Spleen (tissue), 11 donors: ENCODE data around the gene DTNBP1. TPM values are rescaled to one million over a fixed set of nuclear protein-coding genes. Genes with fewer than 3 reads are reported as not detected.
A peak's percentile ranks its signal among the peaks of the same experiment; 100 is the strongest.

ENCODE experiments used
- DNase-seq: peaks from one replicate; pipeline ENCODE4 v3.0.0-alpha.2; 2020
- H3K27ac ChIP-seq, 8 donors: fragments of 200-600 bp; sonication (generic) in 7 of 8; 1 replicate in 4 of 8; 2 replicates in 4 of 8; pipeline versions ENCODE4 v1.5.0 to v1.8.0; 2016 to 2021; ENCODE audit warnings: inconsistent platforms in 4 of 8, mild to moderate bottlenecking in 4 of 8, moderate library complexity in 1 of 8
- H3K27me3 ChIP-seq, 7 donors: fragments of 200-600 bp; sonication (generic) in 6 of 7; replicated peaks in 1 of 7; 1 replicate in 4 of 7; 2 replicates in 3 of 7; pipeline versions ENCODE4 v1.5.0 to v1.8.0; 2016 to 2021; ENCODE audit warnings: inconsistent platforms in 3 of 7, mild to moderate bottlenecking in 1 of 7
- H3K36me3 ChIP-seq, 6 donors: fragments of 200-600 bp; sonication (generic) in 5 of 6; 1 replicate in 4 of 6; 2 replicates in 2 of 6; pipeline versions ENCODE4 v1.5.0 to v1.8.0; 2016 to 2021; ENCODE audit warnings: inconsistent platforms in 2 of 6
- H3K4me1 ChIP-seq, 6 donors: fragments of 200-600 bp; sonication (generic) in 5 of 6; 1 replicate in 3 of 6; 2 replicates in 3 of 6; pipeline versions ENCODE4 v1.5.0 to v1.8.0; 2016 to 2021; ENCODE audit warnings: inconsistent platforms in 3 of 6
- H3K4me3 ChIP-seq, 8 donors: fragments of 200-600 bp; sonication (generic) in 7 of 8; 1 replicate in 4 of 8; 2 replicates in 4 of 8; pipeline versions ENCODE4 v1.5.0 to v1.8.0; 2016 to 2021; ENCODE audit warnings: inconsistent platforms in 4 of 8, mild to moderate bottlenecking in 4 of 8, moderate library complexity in 2 of 8
- H3K9me3 ChIP-seq, 8 donors: fragments of 200-600 bp; sonication (generic) in 7 of 8; 1 replicate in 4 of 8; 2 replicates in 4 of 8; pipeline versions ENCODE4 v1.5.0 to v1.8.0; 2016 to 2021; ENCODE audit warnings: inconsistent platforms in 4 of 8
- CTCF ChIP-seq, 11 experiments: fragments of 200-600 bp in 7 of 11; fragments of 450-650 bp in 4 of 11; sonication (generic) in 4 of 11; IDR thresholded peaks in 8 of 11; conservative IDR thresholded peaks in 3 of 11; 1 replicate in 7 of 11; 2 replicates in 4 of 11; pipeline versions ENCODE4 v1.4.0 to v1.8.0; 2016 to 2021; ENCODE audit warnings: antibody characterized with exemption in 11 of 11, inconsistent platforms in 4 of 11, mild to moderate bottlenecking in 1 of 11
- POLR2A ChIP-seq, 3 donors: fragments of 450-650 bp; IDR thresholded peaks; one replicate each; pipeline ENCODE4 v1.5.1; 2017; ENCODE audit warnings: antibody characterized with exemption in 3 of 3, mild to moderate bottlenecking in 1 of 3
- POLR2AphosphoS5 ChIP-seq, 3 donors: sonication (generic); formaldehyde crosslinking; IDR thresholded peaks; one replicate each; pipeline ENCODE4 v1.5.1; 2017; ENCODE audit warnings: antibody characterized with exemption in 3 of 3
- WGBS, 5 donors: extraction: QIAGEN DNeasy Blood & Tissue Kit in 3 of 5; methylation state at CpG; one replicate each; pipeline versions ENCODE4 v1.1.5 to v1.1.7; 2013 to 2018; 5-methylcytosine and 5-hydroxymethylcytosine counted together
- intact Hi-C: fragments of 100-400 bp; cut with DNase I; formaldehyde crosslinking; loops from one replicate; pipeline ENCODE4 v1.15.0; 2023; ENCODE audit warnings: low total_unique reads
- polyA plus RNA-seq, 3 donors: library from polyadenylated mRNA; stranded (reverse); fragments of 200-250 nt; gene quantifications; one replicate each; pipeline ENCODE4 v1.2.1, GENCODE V29; 2013
- total RNA-seq, 7 donors: library from RNA; depleted of rRNA in 3 of 7; stranded (reverse); fragments of >200 nt in 3 of 7; fragmentation: NEBNext Ultra II Directional in 4 of 7; extraction: Animal tissue kit (Norgen Biotek cat#: 25700) in 4 of 7; gene quantifications; one replicate each; pipeline versions ENCODE4 v1.1.0 to v1.2.1, GENCODE V29; 2016 to 2021
- donor health status: healthy with polysubstance abuse.
- donor health status: DM: no; HTN: no; CAD: no; lungs with moderate emphysema.
- donor health status: DM: no; HTN: no; CAD: no.
- donor health status: Bipolar disorder and iron deficiency.
- donor health status: healthy.
- donor health status: DM: no; HTN: no; CAD: no.
- donor health status: DM: yes; HTN: yes; CAD: no.

DTNBP1 gene
- total and polyA plus RNA-seq, 10 donors: 14.2 to 42.2 (median 32.3) TPM

GRCh38 chr6:15615802-15616201 lies 47.0 kb downstream of the DTNBP1 start:
- no peak for TF ChIP-seq POLR2A (IDR thresholded peaks at IDR 0.05)
- no peak for TF ChIP-seq POLR2AphosphoS5 (IDR thresholded peaks at IDR 0.05)
- no peak for TF ChIP-seq CTCF (IDR thresholded peaks at IDR 0.05 in 8 of 11, conservative IDR thresholded peaks at IDR 0.05 in 3 of 11)
- H3K36me3 ChIP-seq: peaks cover 0 to 31% (median 6%) of the 10 kb centered on the region in 6 donors
- 90 to 95% (median 92%) methylated on average over 2 of the region's 2 CpGs for WGBS, 5 donors
- H3K4me3 ChIP-seq: no peak overlapping the region
- H3K27ac ChIP-seq: peak overlapping the region in 1 of 8 donors; percentile 28
- no peak for DNase-seq
- peaks cover 0 to 69% (median 16%) of the 10 kb centered on the region in 6 donors for H3K4me1 ChIP-seq
- intact Hi-C loops: no loop called here
- no peaks in the 10 kb centered on the region for H3K27me3 ChIP-seq
- no peaks in the 10 kb centered on the region for H3K9me3 ChIP-seq

GRCh38 chr6:15614277-15614676 lies 48.6 kb downstream of the DTNBP1 start:
- WGBS, 5 donors: 87 to 94% (median 92%) methylated on average over 4 of the region's 4 CpGs

GRCh38 chr6:15608396-15608795 lies 54.4 kb downstream of the DTNBP1 start:
- WGBS, 5 donors: 66 to 78% (median 75%) methylated on average over 3 of the region's 3 CpGs
- H3K9me3 ChIP-seq: no peaks in the 10 kb centered on the region
- no peak overlapping the region for H3K4me3 ChIP-seq
- H3K36me3 ChIP-seq: peaks cover 0 to 53% (median 2%) of the 10 kb centered on the region in 6 donors
- DNase-seq: no peak
- intact Hi-C loops: no loop called here
- peaks cover 0 to 45% (median 18%) of the 10 kb centered on the region in 6 donors for H3K4me1 ChIP-seq
- no peaks in the 10 kb centered on the region for H3K27me3 ChIP-seq
- peak overlapping the region in 7 of 8 donors; percentile 17 to 61 (median 35) for H3K27ac ChIP-seq
- TF ChIP-seq POLR2A (IDR thresholded peaks at IDR 0.05) (no peak), POLR2AphosphoS5 (IDR thresholded peaks at IDR 0.05) (peak in 1 of 3 donors; percentile 57)

More at GRCh38 chr6:15614277-15614676, 48.6 kb downstream of the DTNBP1 start:
- Histone ChIP-seq H3K27me3 (no peaks in the 10 kb centered on the region), H3K9me3 (no peaks in the 10 kb centered on the region), H3K4me1 (peaks cover 0 to 64% (median 12%) of the 10 kb centered on the region in 6 donors), H3K27ac (no peak overlapping the region), H3K4me3 (no peak overlapping the region), H3K36me3 (peaks cover 0 to 47% (median 7%) of the 10 kb centered on the region in 6 donors)
- intact Hi-C loops: no loop called here
- DNase-seq: no peak
- no peak for TF ChIP-seq POLR2AphosphoS5 (IDR thresholded peaks at IDR 0.05)

- TF ChIP-seq CTCF (IDR thresholded peaks at IDR 0.05 in 8 of 11, conservative IDR thresholded peaks at IDR 0.05 in 3 of 11) (no peak), POLR2A (IDR thresholded peaks at IDR 0.05) (no peak), POLR2AphosphoS5 (IDR thresholded peaks at IDR 0.05) (no peak)
- intact Hi-C loops: no loop called here
- WGBS, 5 donors: 52 to 98% (median 96%) methylated on average over 2 of the region's 2 CpGs
- H3K4me3 ChIP-seq: no peak overlapping the region
- H3K36me3 ChIP-seq: peaks cover 0 to 53% (median 2%) of the 10 kb centered on the region in 6 donors
- DNase-seq: no peak
- no peaks in the 10 kb centered on the region for H3K27me3 ChIP-seq
- H3K27ac ChIP-seq: no peak overlapping the region
- no peaks in the 10 kb centered on the region for H3K9me3 ChIP-seq
- peaks cover 0 to 41% (median 13%) of the 10 kb centered on the region in 6 donors for H3K4me1 ChIP-seq
Observed at GRCh38 chr6:15607603-15608002, 55.2 kb downstream of the DTNBP1 start.

- intact Hi-C loops: no loop called here
- H3K36me3 ChIP-seq: peaks cover 0 to 53% (median 2%) of the 10 kb centered on the region in 6 donors
- whole genome bisulfite sequencing, 5 donors: 90 to 100% (median 95%) methylated on average over 1 of the region's 1 CpG
Observed at GRCh38 chr6:15606347-15606746, 56.5 kb downstream of the DTNBP1 start.

More at GRCh38 chr6:15606347-15606746, 56.5 kb downstream of the DTNBP1 start:
- Histone ChIP-seq H3K4me3 (no peak overlapping the region), H3K27ac (no peak overlapping the region), H3K27me3 (no peaks in the 10 kb centered on the region), H3K9me3 (no peaks in the 10 kb centered on the region), H3K4me1 (peaks cover 0 to 28% (median 8%) of the 10 kb centered on the region in 6 donors)
- TF ChIP-seq POLR2A (IDR thresholded peaks at IDR 0.05) (no peak), CTCF (IDR thresholded peaks at IDR 0.05 in 8 of 11, conservative IDR thresholded peaks at IDR 0.05 in 3 of 11) (no peak), POLR2AphosphoS5 (IDR thresholded peaks at IDR 0.05) (no peak)
- DNase-seq: no peak
